CD14-positive monocyte (primary cell): ENCODE results near the gene FGGY. TPM values are rescaled to one million over a fixed set of nuclear protein-coding genes. Genes with fewer than 3 reads are reported as not detected.

Experiments
- DNase-seq, 3 donors: peaks; one replicate each; pipeline ENCODE4 v3.0.0-alpha.2; 2011 to 2022
- H2AFZ ChIP-seq: 2 replicates; pipeline ENCODE4 v1.6.0; 2012; ENCODE audit warnings: mild to moderate bottlenecking, low read depth, low read length, inconsistent platforms; ENCODE audit not compliant: insufficient read depth, poor library complexity, severe bottlenecking
- H3K27ac ChIP-seq, 2 donors: 1 replicate in 1 of 2; 2 replicates in 1 of 2; pipeline ENCODE4 v1.5.1; 2012 to 2013; ENCODE audit warnings: low read length in 2 of 2, control low read depth in 1 of 2, inconsistent platforms in 1 of 2, low read depth in 1 of 2, mild to moderate bottlenecking in 1 of 2
- H3K27me3 ChIP-seq, 2 donors: one replicate each; pipeline versions ENCODE4 v1.6.0 to v1.6.1; 2011 to 2013; ENCODE audit warnings: low read length in 2 of 2; ENCODE audit not compliant: control insufficient read depth in 2 of 2, insufficient read depth in 2 of 2
- H3K36me3 ChIP-seq, 2 donors: replicated peaks in 1 of 2; 1 replicate in 1 of 2; 2 replicates in 1 of 2; pipeline versions ENCODE4 v1.5.1 to v1.6.1; 2012 to 2013; ENCODE audit warnings: low read length in 2 of 2, control low read depth in 1 of 2, inconsistent platforms in 1 of 2, mild to moderate bottlenecking in 1 of 2; ENCODE audit not compliant: insufficient read depth in 2 of 2, control insufficient read depth in 1 of 2
- H3K4me1 ChIP-seq, 2 donors: 1 replicate in 1 of 2; 2 replicates in 1 of 2; pipeline versions ENCODE4 v1.5.1 to v1.6.1; 2012 to 2013; ENCODE audit warnings: low read length in 2 of 2, control low read depth in 1 of 2, inconsistent platforms in 1 of 2, mild to moderate bottlenecking in 1 of 2, moderate library complexity in 1 of 2; ENCODE audit not compliant: insufficient read depth in 2 of 2, control insufficient read depth in 1 of 2
- H3K4me2 ChIP-seq: replicated peaks from 2 replicates; pipeline ENCODE3; 2012; ENCODE audit warnings: low read length, moderate library complexity, mild to moderate bottlenecking; ENCODE audit not compliant: poor library complexity, severe bottlenecking; ENCODE audit errors: extremely low read depth
- H3K4me3 ChIP-seq, 3 experiments: fragments of 200-600 bp in 1 of 3; sonication (generic) in 1 of 3; replicated peaks in 1 of 3; 1 replicate in 2 of 3; 2 replicates in 1 of 3; pipeline ENCODE4 v1.5.1; 2011 to 2013; ENCODE audit warnings: low read length in 3 of 3, mild to moderate bottlenecking in 3 of 3, control low read depth in 2 of 3, low read depth in 2 of 3, inconsistent platforms in 1 of 3, moderate library complexity in 1 of 3
- H3K79me2 ChIP-seq: 2 replicates; pipeline ENCODE4 v1.6.0; 2012; ENCODE audit warnings: mild to moderate bottlenecking, control low read depth, inconsistent platforms, low read length, moderate library complexity; ENCODE audit not compliant: insufficient read depth
- H3K9ac ChIP-seq: 2 replicates; pipeline ENCODE4 v1.6.0; 2017; ENCODE audit warnings: low read length, mild to moderate bottlenecking; ENCODE audit not compliant: insufficient read depth, poor library complexity, severe bottlenecking
- H3K9me3 ChIP-seq, 2 donors: replicated peaks in 1 of 2; 1 replicate in 1 of 2; 2 replicates in 1 of 2; pipeline versions ENCODE4 v1.5.1 to v1.6.1; 2012 to 2013; ENCODE audit warnings: low read length in 2 of 2, control low read depth in 1 of 2; ENCODE audit not compliant: control insufficient read depth in 1 of 2, insufficient read depth in 1 of 2
- H4K20me1 ChIP-seq: 2 replicates; pipeline ENCODE4 v1.6.0; 2012; ENCODE audit warnings: mild to moderate bottlenecking, low read length, control low read depth, moderate library complexity; ENCODE audit not compliant: insufficient read depth
- H3K27ac Mint-ChIP-seq, 7 donors: one replicate each; pipeline ENCODE4 v1.8.0; 2020; ENCODE audit warnings: mild to moderate bottlenecking in 7 of 7, mixed read lengths in 7 of 7, moderate library complexity in 6 of 7, inconsistent platforms in 2 of 7
- H3K27me3 Mint-ChIP-seq, 3 donors: one replicate each; pipeline ENCODE4 v1.8.0; 2021 to 2022; ENCODE audit warnings: low read depth in 3 of 3, mild to moderate bottlenecking in 3 of 3, mixed read lengths in 3 of 3, moderate library complexity in 3 of 3, inconsistent platforms in 1 of 3
- H3K36me3 Mint-ChIP-seq, 2 donors: one replicate each; pipeline ENCODE4 v1.8.0; 2020; ENCODE audit warnings: mixed read lengths in 2 of 2, inconsistent platforms in 1 of 2, mild to moderate bottlenecking in 1 of 2
- H3K4me1 Mint-ChIP-seq: one replicate; pipeline ENCODE4 v1.8.0; 2020; ENCODE audit warnings: mild to moderate bottlenecking, mixed read lengths
- H3K4me3 Mint-ChIP-seq, 2 donors: one replicate each; pipeline ENCODE4 v1.8.0; 2020; ENCODE audit warnings: mild to moderate bottlenecking in 2 of 2, mixed read lengths in 2 of 2, moderate library complexity in 1 of 2
- H3K9me3 Mint-ChIP-seq, 7 donors: one replicate each; pipeline ENCODE4 v1.8.0; 2020 to 2022; ENCODE audit warnings: mixed read lengths in 7 of 7, mild to moderate bottlenecking in 6 of 7, moderate library complexity in 6 of 7, inconsistent platforms in 2 of 7
- WGBS: methylation state at CpG from one replicate; pipeline ENCODE4 v1.1.5; 2013; ENCODE audit warnings: missing lambda C conversion rate; ENCODE audit not compliant: insufficient coverage; 5-methylcytosine and 5-hydroxymethylcytosine counted together
- intact Hi-C, 2 donors: fragments of 100-400 bp; cut with micrococcal nuclease; formaldehyde crosslinking; loops; one replicate each; pipeline versions ENCODE4 v1.15.0 to v1.15.1; 2023
- polyA plus RNA-seq, 3 donors: library from polyadenylated mRNA; depleted of rRNA in 1 of 3; unstranded in 2 of 3; stranded (reverse) in 1 of 3; fragments of 300-500 nt in 2 of 3; fragments of >200 nt in 1 of 3; fragmentation: Illumina TruSeq in 2 of 3; gene quantifications; 1 replicate in 2 of 3; 2 replicates in 1 of 3; pipeline ENCODE4 v1.2.3, GENCODE V29; 2012 to 2021
- TF ChIP-seq, protein P1 (sequence below): fragments of 200-600 bp; IDR thresholded peaks from one replicate; pipeline ENCODE4 v1.8.0; 2022; ENCODE audit warnings: antibody characterized with exemption, mild to moderate bottlenecking

The FGGY gene
- polyA plus RNA-seq, 3 donors: 2.3 to 4.3 (median 2.9) TPM

- Histone ChIP-seq H4K20me1 (no peaks in the 10 kb centered on the region), H3K4me3 (peak overlapping the region in 1 of 3 experiments; percentile 19), H3K27me3 (no peaks in the 10 kb centered on the region), H3K36me3 (no peaks in the 10 kb centered on the region), H3K4me1 (peaks cover 52 to 65% of the 10 kb centered on the region in 2 donors), H3K27ac (peak overlapping the region; percentile 19 to 77), H3K9me3 (no peaks in the 10 kb centered on the region), H3K79me2 (no peaks in the 10 kb centered on the region), H2AFZ (no peak overlapping the region), H3K4me2 (peak overlapping the region; percentile 33), H3K9ac (no peak overlapping the region)
- H3K4me3 Mint-ChIP-seq: peak overlapping the region in 1 of 2 donors; percentile 54
- peaks cover 0 to 2% of the 10 kb centered on the region in 2 donors for H3K36me3 Mint-ChIP-seq
- H3K27ac Mint-ChIP-seq: peak overlapping the region; percentile 52 to 98 (median 89)
- H3K27me3 Mint-ChIP-seq: no peaks in the 10 kb centered on the region
- TF ChIP-seq, protein P1, sequence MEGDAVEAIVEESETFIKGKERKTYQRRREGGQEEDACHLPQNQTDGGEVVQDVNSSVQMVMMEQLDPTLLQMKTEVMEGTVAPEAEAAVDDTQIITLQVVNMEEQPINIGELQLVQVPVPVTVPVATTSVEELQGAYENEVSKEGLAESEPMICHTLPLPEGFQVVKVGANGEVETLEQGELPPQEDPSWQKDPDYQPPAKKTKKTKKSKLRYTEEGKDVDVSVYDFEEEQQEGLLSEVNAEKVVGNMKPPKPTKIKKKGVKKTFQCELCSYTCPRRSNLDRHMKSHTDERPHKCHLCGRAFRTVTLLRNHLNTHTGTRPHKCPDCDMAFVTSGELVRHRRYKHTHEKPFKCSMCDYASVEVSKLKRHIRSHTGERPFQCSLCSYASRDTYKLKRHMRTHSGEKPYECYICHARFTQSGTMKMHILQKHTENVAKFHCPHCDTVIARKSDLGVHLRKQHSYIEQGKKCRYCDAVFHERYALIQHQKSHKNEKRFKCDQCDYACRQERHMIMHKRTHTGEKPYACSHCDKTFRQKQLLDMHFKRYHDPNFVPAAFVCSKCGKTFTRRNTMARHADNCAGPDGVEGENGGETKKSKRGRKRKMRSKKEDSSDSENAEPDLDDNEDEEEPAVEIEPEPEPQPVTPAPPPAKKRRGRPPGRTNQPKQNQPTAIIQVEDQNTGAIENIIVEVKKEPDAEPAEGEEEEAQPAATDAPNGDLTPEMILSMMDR: no peak
- peaks cover 48% of the 10 kb centered on the region for H3K4me1 Mint-ChIP-seq
- peak; percentile 70 to 94 (median 77) for DNase-seq
- WGBS: no CpG with 5 or more reads among the region's 5 CpGs
- intact Hi-C loops: loop anchor here (10.0 kb wide), 4 partner anchors 398 to 908 kb away; partner anchors contain the start of genes FGGY (in 1 of the 2) and JUN (in 1 of the 2)
- H3K9me3 Mint-ChIP-seq: peaks cover 0 to 3% (median 2%) of the 10 kb centered on the region in 7 donors
Observed at GRCh38 chr1:59692591-59692990, 395.7 kb downstream of the FGGY start.

GRCh38 chr1:59693406-59693805 lies 396.5 kb downstream of the FGGY start:
- peak overlapping the region in 1 of 3 experiments; percentile 19 for H3K4me3 ChIP-seq
- TF ChIP-seq, protein P1: no peak
- Mint-ChIP-seq H3K27me3 (no peaks in the 10 kb centered on the region), H3K4me1 (peaks cover 56% of the 10 kb centered on the region), H3K36me3 (peaks cover 0 to 2% of the 10 kb centered on the region in 2 donors), H3K4me3 (peak overlapping the region in 1 of 2 donors; percentile 40), H3K9me3 (peaks cover 0 to 3% (median 2%) of the 10 kb centered on the region in 7 donors), H3K27ac (peak overlapping the region; percentile 80 to 98 (median 89))
- H4K20me1 ChIP-seq: no peaks in the 10 kb centered on the region
- H3K79me2 ChIP-seq: no peaks in the 10 kb centered on the region
- intact Hi-C loops: loop anchor here (10.0 kb wide), 4 partner anchors 399 to 909 kb away; partner anchors contain the start of genes FGGY (in 1 of the 2) and JUN (in 1 of the 2)
- H3K4me2 ChIP-seq: peak overlapping the region; percentile 33
- no peaks in the 10 kb centered on the region for H3K36me3 ChIP-seq
- H3K27ac ChIP-seq: peak overlapping the region in 1 of 2 donors; percentile 77
- peak; percentile 45 to 81 (median 64) for DNase-seq
- no peaks in the 10 kb centered on the region for H3K27me3 ChIP-seq
- peaks cover 60 to 73% of the 10 kb centered on the region in 2 donors for H3K4me1 ChIP-seq
- WGBS: 0% methylated on average over 5 of the region's 5 CpGs
- no peak overlapping the region for H3K9ac ChIP-seq
- no peaks in the 10 kb centered on the region for H3K9me3 ChIP-seq
- H2AFZ ChIP-seq: no peak overlapping the region
